Endodermal cell (in vitro differentiated cells): ENCODE measurements around the gene SYT1. TPM values are rescaled to one million over a fixed set of nuclear protein-coding genes. Genes with fewer than 3 reads are reported as not detected.
A peak's percentile ranks its signal among the peaks of the same experiment; 100 is the strongest.

Source experiments
- DNase-seq: peaks from one replicate; pipeline ENCODE4 v3.0.0-alpha.2; 2017
- H3K27ac ChIP-seq: 2 replicates; pipeline ENCODE4 v1.5.1; 2013; ENCODE audit warnings: mild to moderate bottlenecking, low read depth, low read length, moderate library complexity
- H3K27me3 ChIP-seq: 2 replicates; pipeline ENCODE4 v1.6.1; 2013; ENCODE audit warnings: mild to moderate bottlenecking, low read length, moderate library complexity; ENCODE audit not compliant: insufficient read depth, control insufficient read depth, poor library complexity, severe bottlenecking
- H3K36me3 ChIP-seq: 2 replicates; pipeline ENCODE4 v1.7.0; 2013; ENCODE audit warnings: mild to moderate bottlenecking, low read length, moderate library complexity; ENCODE audit not compliant: control insufficient read depth, insufficient read depth
- H3K4me1 ChIP-seq: one replicate; pipeline ENCODE4 v1.7.0; 2013; ENCODE audit warnings: low read length; ENCODE audit not compliant: control insufficient read depth, insufficient read depth
- H3K4me3 ChIP-seq: 2 replicates; pipeline ENCODE4 v1.5.1; 2013; ENCODE audit warnings: mild to moderate bottlenecking, low read length, moderate library complexity
- H3K9ac ChIP-seq: 2 replicates; pipeline ENCODE4 v1.6.1; 2013; ENCODE audit warnings: mild to moderate bottlenecking, low read length, moderate library complexity; ENCODE audit not compliant: poor library complexity, severe bottlenecking; ENCODE audit errors: extremely low read depth
- H3K9me3 ChIP-seq: 2 replicates; pipeline ENCODE4 v1.6.1; 2013; ENCODE audit warnings: mild to moderate bottlenecking, low read length, moderate library complexity; ENCODE audit not compliant: control insufficient read depth
- H3K27ac Mint-ChIP-seq: 2 replicates; pipeline ENCODE4 v1.8.0; 2020; ENCODE audit warnings: mixed read lengths
- H3K27me3 Mint-ChIP-seq: 2 replicates; pipeline ENCODE4 v1.8.0; 2021; ENCODE audit warnings: mild to moderate bottlenecking, mixed read lengths; ENCODE audit not compliant: insufficient read depth
- H3K36me3 Mint-ChIP-seq: 2 replicates; pipeline ENCODE4 v1.8.0; 2020; ENCODE audit warnings: low read depth, mixed read lengths
- H3K4me1 Mint-ChIP-seq: 2 replicates; pipeline ENCODE4 v1.8.0; 2020; ENCODE audit warnings: mixed read lengths
- H3K4me3 Mint-ChIP-seq: 2 replicates; pipeline ENCODE4 v1.8.0; 2020; ENCODE audit warnings: mild to moderate bottlenecking, moderate library complexity, mixed read lengths
- H3K9me3 Mint-ChIP-seq: 2 replicates; pipeline ENCODE4 v1.8.0; 2020; ENCODE audit warnings: mild to moderate bottlenecking, mixed read lengths
- WGBS, 2 experiments: methylation state at CpG; one replicate each; pipeline versions ENCODE4 v1.1.5 to v1.1.7; 2013; ENCODE audit warnings: missing lambda C conversion rate in 2 of 2, mixed read lengths in 1 of 2; ENCODE audit not compliant: insufficient coverage in 1 of 2, insufficient read length in 1 of 2; 5-methylcytosine and 5-hydroxymethylcytosine counted together
- total RNA-seq, 2 donors: library from RNA; stranded (reverse); fragmentation: NEBNext Ultra II Directional in 1 of 2; extraction: Animal tissue kit (Norgen Biotek cat#: 25700) in 1 of 2; gene quantifications; 2 replicates in 1 of 2; 3 replicates in 1 of 2; pipeline ENCODE4 v1.2.1, GENCODE V29; 2021
- TF ChIP-seq, protein P1 (sequence below): fragments of 200-600 bp; sonication (generic); conservative IDR thresholded peaks from 2 replicates; pipeline ENCODE4 v1.5.0; 2021; ENCODE audit warnings: antibody characterized with exemption, mild to moderate bottlenecking

SYT1 gene
- total RNA-seq, 2 donors from 2014 or later: 6.8 to 10.7 TPM

DNA sequence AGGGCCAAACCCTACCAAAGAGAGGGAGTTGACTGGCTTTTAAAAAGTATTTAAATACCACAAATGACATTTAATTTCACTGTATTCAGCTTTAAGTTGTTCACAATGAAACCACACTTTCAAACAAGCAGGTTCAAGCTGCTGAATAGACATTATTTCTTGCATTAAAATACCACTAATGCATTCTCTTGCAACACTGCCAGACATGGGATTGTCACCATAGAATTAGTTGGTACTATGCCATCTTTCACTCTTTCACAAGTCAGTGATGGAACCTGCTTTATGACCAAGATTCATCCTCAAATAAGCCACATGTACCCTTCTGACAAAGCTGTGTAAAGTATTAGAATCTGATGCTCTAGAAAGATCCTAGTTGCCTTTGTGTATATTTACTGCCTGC, 586.8 kb downstream of the SYT1 start:
- Histone ChIP-seq H3K4me3 (no peak overlapping the region), H3K9me3 (no peaks in the 10 kb centered on the region), H3K4me1 (peaks cover 3% of the 10 kb centered on the region), H3K27ac (no peak overlapping the region), H3K36me3 (no peaks in the 10 kb centered on the region), H3K27me3 (no peaks in the 10 kb centered on the region), H3K9ac (no peak overlapping the region)
- no peaks in the 10 kb centered on the region for H3K36me3 Mint-ChIP-seq
- DNase-seq: no peak
- H3K27ac Mint-ChIP-seq: no peak overlapping the region
- no peak overlapping the region for H3K4me3 Mint-ChIP-seq
- no peaks in the 10 kb centered on the region for H3K27me3 Mint-ChIP-seq
- peaks cover 22% of the 10 kb centered on the region for H3K4me1 Mint-ChIP-seq
- TF ChIP-seq, protein P1, sequence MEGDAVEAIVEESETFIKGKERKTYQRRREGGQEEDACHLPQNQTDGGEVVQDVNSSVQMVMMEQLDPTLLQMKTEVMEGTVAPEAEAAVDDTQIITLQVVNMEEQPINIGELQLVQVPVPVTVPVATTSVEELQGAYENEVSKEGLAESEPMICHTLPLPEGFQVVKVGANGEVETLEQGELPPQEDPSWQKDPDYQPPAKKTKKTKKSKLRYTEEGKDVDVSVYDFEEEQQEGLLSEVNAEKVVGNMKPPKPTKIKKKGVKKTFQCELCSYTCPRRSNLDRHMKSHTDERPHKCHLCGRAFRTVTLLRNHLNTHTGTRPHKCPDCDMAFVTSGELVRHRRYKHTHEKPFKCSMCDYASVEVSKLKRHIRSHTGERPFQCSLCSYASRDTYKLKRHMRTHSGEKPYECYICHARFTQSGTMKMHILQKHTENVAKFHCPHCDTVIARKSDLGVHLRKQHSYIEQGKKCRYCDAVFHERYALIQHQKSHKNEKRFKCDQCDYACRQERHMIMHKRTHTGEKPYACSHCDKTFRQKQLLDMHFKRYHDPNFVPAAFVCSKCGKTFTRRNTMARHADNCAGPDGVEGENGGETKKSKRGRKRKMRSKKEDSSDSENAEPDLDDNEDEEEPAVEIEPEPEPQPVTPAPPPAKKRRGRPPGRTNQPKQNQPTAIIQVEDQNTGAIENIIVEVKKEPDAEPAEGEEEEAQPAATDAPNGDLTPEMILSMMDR: no peak
- no peaks in the 10 kb centered on the region for H3K9me3 Mint-ChIP-seq

DNA sequence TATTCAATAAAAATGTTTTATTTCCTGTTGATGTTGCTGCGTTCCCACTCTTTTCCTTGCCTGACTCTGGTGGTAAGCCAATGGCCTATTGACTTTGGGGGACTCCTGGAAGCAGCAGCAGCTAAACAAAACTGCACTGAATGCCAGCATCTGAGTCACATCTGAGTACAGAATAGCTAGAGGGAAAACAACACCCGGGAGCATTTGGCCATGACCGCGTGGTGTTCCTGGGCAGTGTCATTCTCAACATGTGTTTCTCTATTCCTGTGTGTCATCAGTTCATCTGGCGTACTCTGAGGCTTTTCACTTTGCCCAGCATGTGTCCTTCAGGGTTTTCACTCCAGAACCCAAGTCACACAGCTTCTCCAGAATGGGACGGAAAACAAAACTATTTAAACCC, 587.4 kb downstream of the SYT1 start:
- Histone ChIP-seq H3K9ac (no peak overlapping the region), H3K27ac (no peak overlapping the region), H3K27me3 (no peaks in the 10 kb centered on the region), H3K9me3 (no peaks in the 10 kb centered on the region), H3K4me3 (no peak overlapping the region), H3K36me3 (no peaks in the 10 kb centered on the region), H3K4me1 (peaks cover 3% of the 10 kb centered on the region)
- H3K27me3 Mint-ChIP-seq: no peaks in the 10 kb centered on the region
- TF ChIP-seq, protein P1: no peak
- H3K4me3 Mint-ChIP-seq: no peak overlapping the region
- no peaks in the 10 kb centered on the region for H3K36me3 Mint-ChIP-seq
- H3K27ac Mint-ChIP-seq: no peak overlapping the region
- WGBS, 2 experiments: 73 to 90% methylated on average over 5 to 6 of the region's 6 CpGs
- peaks cover 22% of the 10 kb centered on the region for H3K4me1 Mint-ChIP-seq
- no peaks in the 10 kb centered on the region for H3K9me3 Mint-ChIP-seq
- DNase-seq: no peak

DNA sequence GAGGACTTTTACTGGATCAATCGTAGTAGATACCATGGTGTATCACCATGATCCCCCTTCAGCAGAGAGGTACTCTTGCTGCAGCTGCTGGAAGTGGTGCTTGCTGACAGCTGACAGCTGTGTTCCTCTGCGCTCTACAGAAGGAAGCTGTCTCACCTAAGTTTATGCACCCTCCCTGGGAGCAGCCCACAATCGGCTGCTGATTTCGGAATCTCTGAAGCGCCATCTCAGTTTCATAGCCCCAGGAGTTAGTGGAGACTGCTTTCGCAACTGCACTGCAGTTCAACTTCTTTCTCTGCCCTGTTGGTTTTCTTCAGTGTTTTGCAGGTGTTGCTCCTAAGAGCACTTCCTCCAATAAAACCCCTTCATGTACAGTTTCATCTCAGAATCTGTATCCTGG, 588.3 kb downstream of the SYT1 start:
- peak; percentile 53 for DNase-seq
- Mint-ChIP-seq H3K4me3 (no peak overlapping the region), H3K9me3 (no peaks in the 10 kb centered on the region)

More for the DNA sequence above, 588.3 kb downstream of the SYT1 start:
- no peaks in the 10 kb centered on the region for H3K9me3 ChIP-seq
- H3K27ac Mint-ChIP-seq: no peak overlapping the region
- H3K4me1 ChIP-seq: peaks cover 3% of the 10 kb centered on the region
- no peaks in the 10 kb centered on the region for H3K27me3 Mint-ChIP-seq
- H3K36me3 ChIP-seq: no peaks in the 10 kb centered on the region
- H3K9ac ChIP-seq: no peak overlapping the region
- H3K4me1 Mint-ChIP-seq: peaks cover 22% of the 10 kb centered on the region
- TF ChIP-seq, protein P1: no peak
- H3K4me3 ChIP-seq: no peak overlapping the region
- H3K27me3 ChIP-seq: no peaks in the 10 kb centered on the region
- H3K27ac ChIP-seq: no peak overlapping the region
- 94 to 97% methylated on average over 5 to 6 of the region's 6 CpGs for WGBS, 2 experiments
- H3K36me3 Mint-ChIP-seq: no peaks in the 10 kb centered on the region
